OCI-LY7 (cell line): ENCODE data around the gene CRYBB3. TPM values are rescaled to one million over a fixed set of nuclear protein-coding genes. Genes with fewer than 3 reads are reported as not detected.

ENCODE experiments used
- BruUV-seq: library from RNA; stranded (reverse); fragments of 400-500 nt; replicated peaks from 2 replicates; lab custom pipeline; 2021; lab: Mats Ljungman, UMichigan
- CTCF ChIA-PET: fragments of 300-600 bp; sonication (Branson Sonifier 250); formaldehyde crosslinking; loops from one replicate; lab custom pipeline; 2022; ENCODE audit warnings: antibody characterized with exemption; ENCODE audit not compliant: unreplicated experiment; lab: Charles Lee
- POLR2A ChIA-PET: fragments of 300-600 bp; sonication (Branson Sonifier 250); formaldehyde crosslinking; loops from one replicate; lab custom pipeline; 2022; ENCODE audit warnings: antibody characterized with exemption; lab: Charles Lee
- DNase-seq: peaks from one replicate; pipeline ENCODE4 v3.0.0-alpha.2; 2015; ENCODE audit warnings: low spot score
- H2AFZ ChIP-seq: fragments of 200-600 bp; sonication (generic), shearing (Covaris generic); 2 replicates; pipeline ENCODE4 v1.6.1; 2014; ENCODE audit warnings: mild to moderate bottlenecking, antibody characterized with exemption, low read length, moderate library complexity
- H3K27ac ChIP-seq: fragments of 200-600 bp; sonication (generic); 2 replicates; pipeline ENCODE4 v1.5.1; 2014; ENCODE audit warnings: mixed run types, low read depth, mild to moderate bottlenecking, moderate library complexity, low read length, inconsistent platforms; ENCODE audit not compliant: poor library complexity, severe bottlenecking
- H3K36me3 ChIP-seq: fragments of 200-600 bp; sonication (generic); 2 replicates; pipeline ENCODE4 v1.6.1; 2014; ENCODE audit warnings: mild to moderate bottlenecking, antibody characterized with exemption, low read length, moderate library complexity, mixed read lengths; ENCODE audit not compliant: insufficient read depth
- H3K4me1 ChIP-seq: fragments of 200-600 bp; sonication (generic); 2 replicates; pipeline ENCODE4 v1.5.1; 2014; ENCODE audit warnings: mild to moderate bottlenecking, low read length; ENCODE audit not compliant: insufficient read depth, poor library complexity, severe bottlenecking
- H3K4me2 ChIP-seq: fragments of 200-600 bp; sonication (generic); 2 replicates; pipeline ENCODE4 v1.6.1; 2014; ENCODE audit warnings: mild to moderate bottlenecking, low read length
- H3K4me3 ChIP-seq: fragments of 200-600 bp; sonication (generic); 2 replicates; pipeline ENCODE4 v1.5.1; 2014; ENCODE audit warnings: mild to moderate bottlenecking, low read depth, low read length; ENCODE audit not compliant: poor library complexity, severe bottlenecking
- H3K79me2 ChIP-seq: fragments of 200-600 bp; sonication (generic); 2 replicates; pipeline ENCODE4 v1.6.1; 2016; ENCODE audit warnings: low read depth, mild to moderate bottlenecking, low read length, moderate library complexity, mixed read lengths; ENCODE audit not compliant: insufficient read depth
- H3K9me2 ChIP-seq: fragments of 200-600 bp; sonication (generic); 2 replicates; pipeline ENCODE4 v1.6.1; 2016; ENCODE audit warnings: mild to moderate bottlenecking, low read length, mixed read lengths; ENCODE audit not compliant: insufficient read depth
- H3K9me3 ChIP-seq: fragments of 200-600 bp; sonication (generic); 2 replicates; pipeline ENCODE4 v1.6.1; 2014; ENCODE audit warnings: mild to moderate bottlenecking, mixed run types, low read length, mixed read lengths
- H4K20me1 ChIP-seq: fragments of 200-600 bp; sonication (generic); 2 replicates; pipeline ENCODE4 v1.6.1; 2014; ENCODE audit warnings: mild to moderate bottlenecking, antibody characterized with exemption, low read length, moderate library complexity, mixed read lengths; ENCODE audit not compliant: insufficient read depth
- EZH2phosphoT487 ChIP-seq: fragments of 200-600 bp; sonication (generic); IDR thresholded peaks from 2 replicates; pipeline ENCODE4 v1.6.1; 2018; ENCODE audit warnings: low read depth, borderline replicate concordance, mild to moderate bottlenecking, mixed run types, antibody characterized with exemption, low read length, moderate library complexity, mixed read lengths
- intact Hi-C: fragments of 100-400 bp; cut with micrococcal nuclease; formaldehyde crosslinking; loops from one replicate; pipeline ENCODE4 v1.10.0; 2022; ENCODE audit not compliant: unreplicated experiment
- total RNA-seq, 2 experiments: library from RNA; depleted of rRNA in 1 of 2; stranded (reverse); fragments of >200 nt in 1 of 2; shearing (Covaris generic) in 1 of 2; gene quantifications; 2 replicates each; pipeline ENCODE4 v1.2.3, GENCODE V29; 2014 to 2022
- TF ChIP-seq, protein P1 (sequence below): fragments of 200-600 bp; sonication (generic); conservative IDR thresholded peaks from 2 replicates; pipeline ENCODE4 v1.5.1; 2014; ENCODE audit warnings: mild to moderate bottlenecking, antibody characterized with exemption, low read length, moderate library complexity, mixed read lengths

Gene CRYBB3
- total RNA-seq, 2 experiments from 2014 or later = not detected

DNA sequence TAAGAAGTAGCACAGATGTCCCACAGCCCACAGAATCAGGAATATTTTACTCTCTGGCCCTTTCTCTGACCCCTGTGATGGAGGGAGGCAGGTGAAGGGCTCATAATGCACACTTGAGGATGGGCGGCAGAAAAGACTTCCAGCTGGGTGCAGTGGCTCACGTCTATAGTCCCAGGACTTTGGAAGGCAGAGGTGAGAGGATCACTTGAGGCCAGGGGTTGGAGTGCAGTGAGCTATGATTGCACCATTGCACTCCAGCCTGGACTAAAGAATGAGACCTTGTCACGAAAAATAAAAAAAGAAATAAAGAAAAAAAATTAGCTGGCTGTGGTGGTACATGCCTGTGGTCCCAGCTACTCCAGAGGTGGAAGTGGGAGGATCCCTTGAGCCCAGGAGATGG is 13.5 kb upstream of the CRYBB3 start:
- Histone ChIP-seq H3K9me3 (no peaks in the 10 kb centered on the region), H3K36me3 (no peaks in the 10 kb centered on the region), H3K79me2 (no peaks in the 10 kb centered on the region), H3K4me3 (no peak overlapping the region), H3K27ac (no peak overlapping the region), H4K20me1 (no peaks in the 10 kb centered on the region), H3K9me2 (no peaks in the 10 kb centered on the region), H2AFZ (no peak overlapping the region), H3K4me1 (no peaks in the 10 kb centered on the region), H3K4me2 (no peak overlapping the region)
- CTCF ChIA-PET = no interaction called here
- POLR2A ChIA-PET = no interaction called here
- intact Hi-C loops = no loop called here
- DNase-seq = no peak
- TF ChIP-seq, protein P1, sequence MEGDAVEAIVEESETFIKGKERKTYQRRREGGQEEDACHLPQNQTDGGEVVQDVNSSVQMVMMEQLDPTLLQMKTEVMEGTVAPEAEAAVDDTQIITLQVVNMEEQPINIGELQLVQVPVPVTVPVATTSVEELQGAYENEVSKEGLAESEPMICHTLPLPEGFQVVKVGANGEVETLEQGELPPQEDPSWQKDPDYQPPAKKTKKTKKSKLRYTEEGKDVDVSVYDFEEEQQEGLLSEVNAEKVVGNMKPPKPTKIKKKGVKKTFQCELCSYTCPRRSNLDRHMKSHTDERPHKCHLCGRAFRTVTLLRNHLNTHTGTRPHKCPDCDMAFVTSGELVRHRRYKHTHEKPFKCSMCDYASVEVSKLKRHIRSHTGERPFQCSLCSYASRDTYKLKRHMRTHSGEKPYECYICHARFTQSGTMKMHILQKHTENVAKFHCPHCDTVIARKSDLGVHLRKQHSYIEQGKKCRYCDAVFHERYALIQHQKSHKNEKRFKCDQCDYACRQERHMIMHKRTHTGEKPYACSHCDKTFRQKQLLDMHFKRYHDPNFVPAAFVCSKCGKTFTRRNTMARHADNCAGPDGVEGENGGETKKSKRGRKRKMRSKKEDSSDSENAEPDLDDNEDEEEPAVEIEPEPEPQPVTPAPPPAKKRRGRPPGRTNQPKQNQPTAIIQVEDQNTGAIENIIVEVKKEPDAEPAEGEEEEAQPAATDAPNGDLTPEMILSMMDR = no peak
- no peak for TF ChIP-seq EZH2phosphoT487
- BruUV-seq = no TSS peak

DNA sequence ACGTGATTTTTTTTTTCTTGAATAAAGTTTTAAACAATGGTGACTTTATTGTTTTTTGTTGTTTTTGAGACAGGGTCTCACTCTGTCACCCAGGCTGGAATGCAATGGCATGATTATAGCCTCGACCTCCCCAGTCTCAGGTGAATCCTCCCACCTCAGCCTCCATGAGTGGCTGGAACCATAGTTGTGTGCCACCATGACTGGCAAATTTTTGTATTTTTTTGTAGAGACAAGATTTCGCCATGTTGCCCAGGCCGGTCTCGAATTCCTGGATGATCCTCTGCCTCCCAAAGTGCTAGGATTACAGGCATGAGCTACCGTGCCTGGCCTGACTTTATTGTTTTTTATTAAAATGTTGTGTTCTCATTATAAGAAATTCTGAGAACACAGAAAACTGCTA is 12.2 kb upstream of the CRYBB3 start:
- H3K36me3 ChIP-seq = no peaks in the 10 kb centered on the region
- no peaks in the 10 kb centered on the region for H3K9me3 ChIP-seq
- H3K9me2 ChIP-seq = no peaks in the 10 kb centered on the region
- no peak for DNase-seq
- H4K20me1 ChIP-seq = no peaks in the 10 kb centered on the region
- intact Hi-C loops = no loop called here
- ChIA-PET CTCF (no interaction called here), POLR2A (no interaction called here)
- no peaks in the 10 kb centered on the region for H3K4me1 ChIP-seq
- H3K79me2 ChIP-seq = no peaks in the 10 kb centered on the region
- no peak overlapping the region for H3K4me3 ChIP-seq
- H2AFZ ChIP-seq = no peak overlapping the region
- H3K4me2 ChIP-seq = no peak overlapping the region
- BruUV-seq = no TSS peak
- TF ChIP-seq, protein P1 = no peak
- no peak for TF ChIP-seq EZH2phosphoT487
- H3K27ac ChIP-seq = no peak overlapping the region

DNA sequence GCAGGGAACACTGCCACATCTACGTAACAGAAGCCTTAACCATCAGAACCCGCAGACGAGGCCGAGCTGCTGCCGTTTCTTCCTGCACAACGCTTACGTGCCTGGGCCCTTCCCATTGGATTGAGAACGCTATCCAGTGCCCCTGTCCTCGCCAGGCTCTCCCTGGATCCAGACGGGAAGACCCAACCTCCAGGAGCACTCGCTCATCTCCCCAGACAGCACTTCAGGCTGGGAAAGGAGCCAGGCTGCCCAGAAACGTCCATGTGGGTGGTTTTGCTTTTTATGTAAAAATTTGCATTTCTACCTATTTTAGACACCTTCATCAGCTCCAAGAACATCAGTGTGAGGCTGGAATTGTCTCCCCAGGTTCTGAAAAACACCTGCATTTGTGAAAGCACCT is 7.3 kb upstream of the CRYBB3 start:
- Histone ChIP-seq H3K79me2 (no peaks in the 10 kb centered on the region), H2AFZ (no peak overlapping the region), H3K4me3 (no peak overlapping the region), H3K9me2 (no peaks in the 10 kb centered on the region), H3K9me3 (no peaks in the 10 kb centered on the region), H4K20me1 (no peaks in the 10 kb centered on the region), H3K4me1 (no peaks in the 10 kb centered on the region), H3K27ac (no peak overlapping the region), H3K4me2 (no peak overlapping the region), H3K36me3 (no peaks in the 10 kb centered on the region)
- no peak for TF ChIP-seq EZH2phosphoT487
- TF ChIP-seq, protein P1 = no peak
- intact Hi-C loops = no loop called here
- no TSS peak for BruUV-seq
- CTCF ChIA-PET = no interaction called here
- POLR2A ChIA-PET = no interaction called here
- DNase-seq = no peak
